IPS-15b (cell line): ENCODE measurements around the gene NFATC2.

Source experiments
- H3K27me3 ChIP-seq: one replicate; pipeline ENCODE4 v1.6.1; 2013; ENCODE audit warnings: low read length; ENCODE audit not compliant: control insufficient read depth, insufficient read depth
- H3K36me3 ChIP-seq: one replicate; pipeline ENCODE4 v1.6.1; 2013; ENCODE audit warnings: low read length; ENCODE audit not compliant: control insufficient read depth, insufficient read depth
- H3K4me1 ChIP-seq: one replicate; pipeline ENCODE4 v1.6.1; 2013; ENCODE audit warnings: mild to moderate bottlenecking, low read length; ENCODE audit not compliant: control insufficient read depth, insufficient read depth
- H3K4me3 ChIP-seq: one replicate; pipeline ENCODE4 v1.5.1; 2013; ENCODE audit warnings: low read depth, low read length
- H3K9ac ChIP-seq: one replicate; pipeline ENCODE4 v1.6.1; 2013; ENCODE audit warnings: low read depth, mild to moderate bottlenecking, low read length
- H3K9me3 ChIP-seq: one replicate; pipeline ENCODE4 v1.6.1; 2013; ENCODE audit warnings: mild to moderate bottlenecking, low read length; ENCODE audit not compliant: control insufficient read depth, insufficient read depth

NFATC2 gene

GRCh38 chr20:51337126-51337805, 205.3 kb downstream of the NFATC2 start:
- H3K27me3 ChIP-seq, result no peaks in the 10 kb centered on the region
- H3K36me3 ChIP-seq, result no peaks in the 10 kb centered on the region
- no peaks in the 10 kb centered on the region for H3K9me3 ChIP-seq
- no peak overlapping the region for H3K4me3 ChIP-seq
- no peak overlapping the region for H3K9ac ChIP-seq
- no peaks in the 10 kb centered on the region for H3K4me1 ChIP-seq
